ENCODE measurements around the gene CHD6.

Gene CHD6

DNA sequence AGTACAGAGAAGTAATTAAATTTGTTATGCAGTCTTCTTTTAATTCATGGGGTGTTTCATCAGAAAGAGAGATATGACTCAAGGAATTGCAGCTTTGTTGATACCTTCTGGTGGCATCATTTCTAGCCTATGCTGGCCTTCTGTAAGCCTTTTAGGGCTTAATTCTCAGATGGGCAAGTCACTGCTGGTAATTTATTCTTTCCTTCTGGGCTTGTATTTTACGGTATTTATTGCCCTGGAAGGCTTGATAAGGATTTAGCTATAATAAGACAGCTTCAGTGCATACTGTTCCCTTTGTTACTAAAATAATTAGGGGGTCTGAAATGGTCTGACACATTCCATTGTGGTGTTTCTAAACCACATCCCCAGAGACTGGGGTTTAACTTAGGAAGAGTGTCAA is 193.6 kb downstream of the CHD6 start:
- TF ChIP-seq TCF12 (IDR thresholded peaks at IDR 0.05; ENCODE audit: low read depth) (no peak), EGR1 (IDR thresholded peaks at IDR 0.05) (no peak), TAF1 (IDR thresholded peaks at IDR 0.05; ENCODE audit: low read depth) (no peak), TEAD4 (IDR thresholded peaks at IDR 0.05) (no peak), ZBTB7A (IDR thresholded peaks at IDR 0.05; ENCODE audit: low read depth) (no peak), RAD21 (IDR thresholded peaks at IDR 0.05; ENCODE audit: low read depth) (no peak), REST (IDR thresholded peaks at IDR 0.05; ENCODE audit: low read depth) (no peak), CEBPB (IDR thresholded peaks at IDR 0.05) (no peak), MAX (IDR thresholded peaks at IDR 0.05) (no peak), FOXM1 (IDR thresholded peaks at IDR 0.05; ENCODE audit: borderline replicate concordance, low read depth) (no peak), USF1 (IDR thresholded peaks at IDR 0.05) (no peak), YY1 (IDR thresholded peaks at IDR 0.05; ENCODE audit: low read depth) (no peak)

DNA sequence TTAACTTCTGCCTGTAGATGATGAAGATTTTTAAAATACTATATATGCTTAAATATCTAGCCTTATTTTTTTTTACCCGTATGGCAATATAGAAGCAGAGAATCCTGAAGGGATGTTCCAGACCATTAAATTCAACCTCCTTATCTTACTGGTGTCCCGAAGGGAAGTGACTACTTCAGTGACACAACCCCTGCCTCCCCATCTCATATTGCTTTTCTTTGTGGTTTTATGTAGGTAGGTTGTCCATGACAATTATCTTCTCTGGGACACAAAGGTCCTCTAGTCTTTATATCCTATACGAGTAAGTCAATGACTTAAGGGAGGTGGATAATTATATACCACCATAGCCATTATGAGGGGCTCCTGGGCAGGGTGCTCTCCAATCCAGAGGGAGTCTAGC is 194.2 kb downstream of the CHD6 start:
- TF ChIP-seq USF1 (IDR thresholded peaks at IDR 0.05) (no peak), TEAD4 (IDR thresholded peaks at IDR 0.05) (no peak), EP300 (IDR thresholded peaks at IDR 0.05; ENCODE audit: borderline replicate concordance) (no peak), EGR1 (IDR thresholded peaks at IDR 0.05) (no peak), YY1 (IDR thresholded peaks at IDR 0.05; ENCODE audit: low read depth) (no peak), MAX (IDR thresholded peaks at IDR 0.05) (no peak), CREB1 (IDR thresholded peaks at IDR 0.05; ENCODE audit: low read depth) (no peak), FOXM1 (IDR thresholded peaks at IDR 0.05; ENCODE audit: borderline replicate concordance, low read depth) (no peak), NFIC (IDR thresholded peaks at IDR 0.05) (no peak), REST (IDR thresholded peaks at IDR 0.05; ENCODE audit: low read depth) (no peak), CEBPB (IDR thresholded peaks at IDR 0.05) (no peak), RAD21 (IDR thresholded peaks at IDR 0.05; ENCODE audit: low read depth) (no peak), TAF1 (IDR thresholded peaks at IDR 0.05; ENCODE audit: low read depth) (no peak), ZBTB7A (IDR thresholded peaks at IDR 0.05; ENCODE audit: low read depth) (no peak), TCF12 (IDR thresholded peaks at IDR 0.05; ENCODE audit: low read depth) (no peak)

DNA sequence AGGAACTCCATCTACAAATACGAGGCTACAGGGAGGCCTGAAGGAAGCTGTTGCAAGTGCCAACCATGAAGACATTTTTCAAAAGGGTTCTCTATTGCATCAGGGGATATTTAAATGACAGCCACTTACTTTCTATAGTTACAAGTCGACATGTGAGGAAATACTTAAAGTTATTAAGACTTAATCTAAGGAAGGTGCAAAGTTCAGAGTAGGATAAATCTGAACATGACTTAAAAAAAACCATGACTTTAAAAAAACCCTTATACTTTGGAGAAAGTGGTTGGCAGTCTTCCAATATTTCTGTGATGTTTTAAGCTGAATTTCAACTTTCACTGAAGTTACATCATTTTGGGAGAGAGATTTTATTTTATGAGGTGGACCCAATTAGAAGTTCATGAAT is 195.2 kb downstream of the CHD6 start:
- TF ChIP-seq RAD21 (IDR thresholded peaks at IDR 0.05; ENCODE audit: low read depth) (no peak), TAF1 (IDR thresholded peaks at IDR 0.05; ENCODE audit: low read depth) (no peak), REST (IDR thresholded peaks at IDR 0.05; ENCODE audit: low read depth) (no peak), YY1 (IDR thresholded peaks at IDR 0.05; ENCODE audit: low read depth) (no peak), USF1 (IDR thresholded peaks at IDR 0.05) (no peak), EP300 (IDR thresholded peaks at IDR 0.05; ENCODE audit: borderline replicate concordance) (no peak), EGR1 (IDR thresholded peaks at IDR 0.05) (no peak), TEAD4 (IDR thresholded peaks at IDR 0.05) (no peak)

DNA sequence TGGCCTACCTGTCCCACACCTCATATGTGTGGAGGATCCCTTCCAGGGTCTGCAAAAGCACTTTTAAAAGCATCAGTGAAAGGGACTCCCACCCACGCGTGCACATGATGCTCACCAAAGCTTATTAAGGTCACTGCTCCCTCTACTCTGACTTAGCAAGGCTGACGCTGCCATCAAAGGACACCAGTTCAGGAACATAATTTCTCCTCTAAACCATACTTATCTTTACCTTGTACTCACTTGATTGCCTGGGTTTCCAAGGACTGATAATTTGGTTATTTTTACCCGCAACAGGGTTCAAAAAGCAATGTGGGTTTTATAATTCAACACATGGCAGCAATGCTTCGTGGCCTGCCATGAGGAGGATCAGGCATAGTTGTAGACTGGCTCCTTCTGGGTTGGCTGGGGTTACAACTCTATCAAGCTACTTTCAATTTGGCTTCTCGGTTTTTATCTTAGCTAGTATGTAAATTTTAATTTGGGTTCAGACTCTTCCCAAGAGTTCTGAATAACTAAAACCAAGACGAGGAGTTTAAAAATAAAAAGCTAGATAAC is 199.4 kb downstream of the CHD6 start:
- no peak for TF ChIP-seq REST (IDR thresholded peaks at IDR 0.05; ENCODE audit: low read depth)
- TF ChIP-seq TEAD4 (IDR thresholded peaks at IDR 0.05), result no peak
- no peak for TF ChIP-seq FOXM1 (IDR thresholded peaks at IDR 0.05; ENCODE audit: borderline replicate concordance, low read depth)
- no peak for TF ChIP-seq CEBPB (IDR thresholded peaks at IDR 0.05)
- no peak for TF ChIP-seq ZBTB7A (IDR thresholded peaks at IDR 0.05; ENCODE audit: low read depth)
- no peak for TF ChIP-seq TCF12 (IDR thresholded peaks at IDR 0.05; ENCODE audit: low read depth)
- no peak for TF ChIP-seq RAD21 (IDR thresholded peaks at IDR 0.05; ENCODE audit: low read depth)
- no peak for TF ChIP-seq USF1 (IDR thresholded peaks at IDR 0.05)
- TF ChIP-seq NFIC (IDR thresholded peaks at IDR 0.05), result no peak
- TF ChIP-seq TAF1 (IDR thresholded peaks at IDR 0.05; ENCODE audit: low read depth), result no peak

Measured in Ishikawa (cell line).